Spinal cord (tissue), 10 donors: ENCODE measurements around the gene PARVB. TPM values are rescaled to one million over a fixed set of nuclear protein-coding genes. Genes with fewer than 3 reads are reported as not detected.
A peak's percentile ranks its signal among the peaks of the same experiment; 100 is the strongest.

ENCODE experiments used
- DNase-seq, 6 donors: peaks; one replicate each; pipeline versions ENCODE4 v3.0.0 to v3.0.0-alpha.2; 2013 to 2015; ENCODE audit warnings: low spot score in 6 of 6, low read depth in 4 of 6
- H3K27ac ChIP-seq: one replicate; pipeline ENCODE4 v1.5.1; 2013; ENCODE audit warnings: low read depth, low read length, control low read depth
- H3K27me3 ChIP-seq: one replicate; pipeline ENCODE4 v1.6.1; 2013; ENCODE audit warnings: low read length; ENCODE audit not compliant: control insufficient read depth, insufficient read depth
- H3K36me3 ChIP-seq: one replicate; pipeline ENCODE4 v1.6.1; 2013; ENCODE audit warnings: low read length; ENCODE audit not compliant: control insufficient read depth, insufficient read depth
- H3K4me1 ChIP-seq: one replicate; pipeline ENCODE4 v1.6.1; 2013; ENCODE audit warnings: low read length; ENCODE audit not compliant: control insufficient read depth, insufficient read depth
- H3K4me3 ChIP-seq: one replicate; pipeline ENCODE4 v1.5.1; 2013; ENCODE audit warnings: low read depth, low read length, control low read depth
- H3K9me3 ChIP-seq: one replicate; pipeline ENCODE4 v1.6.1; 2013; ENCODE audit warnings: low read length; ENCODE audit not compliant: control insufficient read depth, insufficient read depth
- WGBS: methylation state at CpG from one replicate; pipeline ENCODE4 v1.1.5; 2013; ENCODE audit warnings: missing lambda C conversion rate; ENCODE audit not compliant: insufficient coverage; 5-methylcytosine and 5-hydroxymethylcytosine counted together
- polyA plus RNA-seq, 2 donors: library from polyadenylated mRNA; unstranded; fragments of 120-200 nt; gene quantifications; one replicate each; pipeline ENCODE4 v1.2.1, GENCODE V29; 2013; ENCODE audit not compliant: insufficient read length in 2 of 2
- total RNA-seq, 2 donors: library from RNA; depleted of rRNA in 1 of 2; stranded (reverse); fragments of 120-200 nt in 1 of 2; fragments of >200 nt in 1 of 2; gene quantifications; one replicate each; pipeline versions ENCODE4 v1.2.3 to v1.2.4, GENCODE V29; 2013 to 2014
- donor health status: healthy.

Gene PARVB
- total and polyA plus RNA-seq, 4 donors: 9.7 to 26.0 (median 18.9) TPM

DNA sequence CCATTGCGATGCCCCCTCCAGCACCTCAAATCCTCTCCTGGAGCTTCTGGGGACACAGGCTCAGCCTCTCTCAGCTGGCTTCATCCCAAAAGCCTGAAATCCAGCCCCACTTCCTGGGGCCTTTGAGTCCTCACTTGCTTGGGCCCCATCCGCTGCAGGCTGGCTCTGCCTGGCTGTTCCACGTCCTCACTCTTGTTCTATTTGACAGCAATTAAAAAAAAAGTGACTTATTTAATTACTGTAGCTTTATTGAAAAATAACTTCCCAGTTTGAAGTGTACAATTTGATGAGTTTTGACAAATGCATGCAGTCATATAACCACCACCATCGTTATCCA, 183.8 kb downstream of the PARVB start:
- no peaks in the 10 kb centered on the region for H3K4me1 ChIP-seq
- H3K27ac ChIP-seq: no peak overlapping the region
- 93% methylated on average over 1 of the region's 4 CpGs for whole genome bisulfite sequencing
- H3K27me3 ChIP-seq: no peaks in the 10 kb centered on the region
- DNase-seq: no peak
- no peaks in the 10 kb centered on the region for H3K9me3 ChIP-seq
- no peak overlapping the region for H3K4me3 ChIP-seq
- H3K36me3 ChIP-seq: peaks cover 3% of the 10 kb centered on the region

DNA sequence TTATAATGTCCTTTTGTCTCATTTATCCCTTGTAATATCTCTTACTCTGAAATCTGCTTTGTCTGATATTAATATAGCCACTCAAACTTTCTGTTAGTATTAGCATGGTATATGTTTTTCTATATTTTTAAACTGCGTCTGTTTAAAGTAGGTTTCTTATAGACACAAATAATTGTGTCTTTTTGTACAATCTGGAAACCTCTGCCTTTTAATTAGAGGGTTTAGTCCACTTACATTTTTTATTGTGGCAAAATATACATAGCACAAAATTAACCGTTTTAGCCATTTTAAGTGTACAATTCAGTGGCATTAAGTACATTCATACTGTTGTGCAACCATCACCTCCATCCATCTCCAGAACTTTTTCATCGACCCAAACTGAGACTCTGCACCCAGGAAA, 185.2 kb downstream of the PARVB start:
- Histone ChIP-seq H3K4me1 (no peaks in the 10 kb centered on the region), H3K4me3 (no peak overlapping the region), H3K27ac (no peak overlapping the region), H3K9me3 (no peaks in the 10 kb centered on the region), H3K36me3 (peaks cover 3% of the 10 kb centered on the region), H3K27me3 (no peaks in the 10 kb centered on the region)
- WGBS: 94% methylated on average over 2 of the region's 3 CpGs
- no peak for DNase-seq

DNA sequence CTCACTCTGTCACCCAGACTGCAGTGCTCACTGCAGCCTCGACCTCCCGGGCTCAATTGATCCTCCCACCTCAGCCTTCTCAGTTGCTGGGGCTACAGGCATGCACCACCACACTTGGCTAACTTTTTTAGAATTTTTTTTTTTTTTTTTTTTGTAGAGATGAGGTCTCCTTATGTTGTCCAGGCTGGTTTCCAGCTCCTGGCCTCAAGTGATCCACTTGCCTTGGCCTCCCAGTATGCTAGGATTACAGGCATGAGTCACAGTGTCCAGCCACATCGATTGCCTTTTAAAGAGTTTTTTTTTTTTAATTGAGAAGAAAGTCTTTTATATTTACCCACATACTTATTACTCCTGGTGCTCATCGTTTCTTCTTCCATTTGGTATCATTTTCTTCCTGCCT, 186.6 kb downstream of the PARVB start:
- WGBS: 95% methylated on average over 2 of the region's 4 CpGs

DNA sequence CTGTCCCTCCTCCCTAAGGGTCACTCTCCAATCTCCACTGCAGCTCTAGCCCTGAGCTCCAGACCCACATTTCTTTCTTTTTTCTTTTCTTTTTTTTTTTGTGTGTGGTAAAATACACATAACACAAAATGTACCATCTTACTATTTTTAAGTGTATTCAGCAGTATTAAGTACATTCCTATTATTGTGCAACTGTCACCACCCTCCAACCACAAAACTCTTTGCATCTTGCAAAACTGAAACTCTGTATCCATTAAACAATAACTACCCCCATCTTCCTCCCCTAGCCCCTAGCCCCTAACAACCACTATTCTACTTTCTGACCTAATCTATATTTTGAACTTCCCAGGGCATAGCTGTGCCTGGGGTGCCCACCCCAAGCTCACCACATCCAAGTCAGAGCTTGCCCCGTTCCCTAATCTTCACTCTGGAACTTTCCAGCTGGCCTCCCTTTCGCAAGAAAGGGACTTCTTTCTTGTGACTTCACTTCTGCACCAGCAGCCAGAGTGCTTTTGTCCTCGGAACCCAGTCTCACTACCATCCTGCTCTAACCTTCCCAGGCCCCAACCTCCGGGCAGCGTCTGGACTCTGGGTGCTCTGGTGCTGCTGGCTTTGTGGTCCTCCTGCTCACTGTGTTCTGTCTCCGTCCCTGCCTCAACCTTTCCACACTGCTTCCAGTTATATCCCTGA, 187.3 kb downstream of the PARVB start:
- no peak for DNase-seq
- Histone ChIP-seq H3K4me1 (no peaks in the 10 kb centered on the region), H3K9me3 (no peaks in the 10 kb centered on the region), H3K27me3 (no peaks in the 10 kb centered on the region), H3K4me3 (no peak overlapping the region), H3K36me3 (no peaks in the 10 kb centered on the region), H3K27ac (no peak overlapping the region)
- 84% methylated on average over 6 of the region's 6 CpGs for WGBS

More for the DNA sequence above, 186.6 kb downstream of the PARVB start:
- no peaks in the 10 kb centered on the region for H3K27me3 ChIP-seq
- H3K27ac ChIP-seq: no peak overlapping the region
- no peaks in the 10 kb centered on the region for H3K9me3 ChIP-seq
- H3K4me1 ChIP-seq: no peaks in the 10 kb centered on the region
- no peak overlapping the region for H3K4me3 ChIP-seq
- no peak for DNase-seq
- H3K36me3 ChIP-seq: peaks cover 2% of the 10 kb centered on the region

DNA sequence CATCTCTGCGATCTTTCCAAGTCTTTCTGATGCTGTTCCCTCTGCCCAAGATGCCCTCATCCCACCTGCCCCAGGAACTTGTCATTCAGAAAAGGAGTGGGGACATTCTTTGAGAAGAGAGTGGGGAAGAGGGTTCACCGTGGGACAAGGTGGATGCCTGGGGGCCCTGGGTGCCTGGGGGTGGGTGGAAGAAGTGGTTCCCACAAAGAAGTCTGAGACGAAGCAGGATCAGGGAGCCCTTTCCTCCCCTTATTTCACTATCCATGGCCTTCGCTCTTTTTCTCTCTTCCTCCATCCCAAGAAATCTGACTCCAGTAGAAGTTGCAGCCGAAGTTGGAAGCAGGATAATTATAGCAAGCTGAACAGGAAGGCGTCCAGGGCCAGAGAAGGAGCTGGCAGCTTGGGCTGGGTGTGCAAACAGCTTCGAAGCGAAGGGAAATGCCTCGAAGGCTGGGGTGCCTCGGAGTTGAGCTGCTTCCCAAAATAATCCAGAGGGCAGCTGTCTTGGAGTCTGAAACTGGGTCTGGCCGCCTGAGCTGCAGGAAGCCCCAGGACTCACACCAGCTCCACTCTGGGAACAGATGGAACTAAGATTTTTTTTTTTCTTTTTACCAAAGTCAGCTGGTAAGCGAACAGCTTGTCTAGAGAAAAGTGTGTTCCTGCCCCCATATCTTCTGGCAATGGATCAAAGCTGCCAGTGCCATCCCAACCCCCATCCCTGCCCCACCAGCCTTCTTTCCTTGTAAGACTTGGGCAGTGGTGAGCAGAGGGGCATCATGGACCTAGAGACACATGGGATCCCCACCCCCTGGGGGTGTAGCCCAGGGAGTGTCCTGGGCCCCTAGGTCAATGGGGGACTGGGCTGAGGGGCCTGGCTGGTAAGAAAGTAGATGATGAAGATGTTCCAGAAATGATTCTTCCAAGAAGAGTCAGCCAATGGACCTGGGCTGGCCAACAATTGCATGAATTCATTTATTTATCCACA, 188.1 kb downstream of the PARVB start:
- Histone ChIP-seq H3K27ac (no peak overlapping the region), H3K9me3 (no peaks in the 10 kb centered on the region), H3K4me3 (no peak overlapping the region), H3K36me3 (no peaks in the 10 kb centered on the region), H3K27me3 (no peaks in the 10 kb centered on the region), H3K4me1 (no peaks in the 10 kb centered on the region)
- 53% methylated on average over 7 of the region's 12 CpGs for WGBS
- DNase-seq: peak in 1 of 6 donors; percentile 93

DNA sequence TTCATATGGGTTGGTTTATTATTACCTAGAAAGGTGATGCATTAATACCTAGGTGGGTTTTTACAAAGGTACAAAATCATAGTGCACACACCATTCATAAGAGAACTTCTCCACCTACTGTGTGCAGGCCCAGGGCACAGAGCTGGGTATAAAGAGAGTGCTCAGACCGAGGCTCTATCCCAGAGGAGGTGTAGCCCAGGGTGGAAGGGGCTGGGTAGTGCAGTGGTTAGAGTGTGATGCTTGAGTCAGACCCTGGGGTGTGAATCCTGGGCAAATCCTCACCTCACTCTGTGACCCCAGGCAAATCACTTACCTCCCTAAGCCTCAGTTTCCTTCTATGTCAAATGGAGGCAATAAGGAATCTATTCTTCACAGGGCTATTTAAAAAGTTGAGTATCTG, 188.8 kb downstream of the PARVB start:
- WGBS: no CpG with 5 or more reads among the region's 1 CpG
- no peaks in the 10 kb centered on the region for H3K9me3 ChIP-seq
- no peak overlapping the region for H3K27ac ChIP-seq
- no peaks in the 10 kb centered on the region for H3K27me3 ChIP-seq
- no peak for DNase-seq
- no peaks in the 10 kb centered on the region for H3K36me3 ChIP-seq
- no peaks in the 10 kb centered on the region for H3K4me1 ChIP-seq
- H3K4me3 ChIP-seq: no peak overlapping the region

DNA sequence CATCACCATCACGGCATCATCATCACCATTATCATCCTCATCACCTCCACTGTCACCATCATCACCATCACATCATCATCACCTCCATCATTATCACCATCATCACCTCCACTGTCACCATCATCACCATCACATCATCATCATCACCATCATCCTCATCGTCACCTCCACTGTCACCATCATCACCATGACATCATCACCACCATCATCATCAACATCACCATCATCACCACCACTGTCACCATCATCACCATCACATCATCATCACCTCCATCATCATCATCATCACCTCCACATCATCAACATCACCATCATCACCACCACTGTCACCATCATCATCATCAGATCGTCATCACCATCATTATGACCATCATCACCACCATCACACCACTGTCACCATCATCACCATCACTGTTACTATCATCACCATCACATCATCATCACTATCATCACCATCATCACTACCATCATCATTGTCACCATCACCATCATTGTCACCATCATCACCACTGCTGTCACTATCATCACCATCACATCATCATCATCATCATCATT, 189.5 kb downstream of the PARVB start:
- Histone ChIP-seq H3K4me1 (no peaks in the 10 kb centered on the region), H3K36me3 (no peaks in the 10 kb centered on the region), H3K9me3 (no peaks in the 10 kb centered on the region), H3K27ac (no peak overlapping the region), H3K4me3 (no peak overlapping the region), H3K27me3 (no peaks in the 10 kb centered on the region)
- 74% methylated on average over 3 of the region's 3 CpGs for WGBS
- DNase-seq: no peak

DNA sequence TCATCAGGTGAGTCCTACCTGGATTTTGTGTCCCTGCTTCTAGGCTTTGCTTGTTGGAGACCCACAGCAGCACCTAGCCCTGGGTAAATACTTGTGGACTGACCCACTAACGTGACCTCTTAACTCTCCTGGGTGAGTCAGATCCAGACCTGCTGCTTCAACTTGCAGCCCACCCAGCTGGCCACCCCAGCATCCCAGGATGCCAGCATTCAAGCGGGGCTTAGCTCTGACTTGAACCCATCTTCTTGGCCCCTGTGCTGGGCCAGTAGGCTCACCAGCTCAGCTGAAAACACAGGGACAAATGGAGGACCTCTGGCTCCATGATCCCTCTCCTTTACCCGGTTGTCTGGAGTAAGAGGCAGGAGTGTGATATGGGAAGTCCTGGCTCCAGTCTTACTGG, 190.1 kb downstream of the PARVB start:
- 90% methylated on average over 2 of the region's 3 CpGs for WGBS
- no peaks in the 10 kb centered on the region for H3K9me3 ChIP-seq
- no peaks in the 10 kb centered on the region for H3K36me3 ChIP-seq
- no peaks in the 10 kb centered on the region for H3K4me1 ChIP-seq
- no peaks in the 10 kb centered on the region for H3K27me3 ChIP-seq
- no peak overlapping the region for H3K27ac ChIP-seq
- no peak overlapping the region for H3K4me3 ChIP-seq
- no peak for DNase-seq

DNA sequence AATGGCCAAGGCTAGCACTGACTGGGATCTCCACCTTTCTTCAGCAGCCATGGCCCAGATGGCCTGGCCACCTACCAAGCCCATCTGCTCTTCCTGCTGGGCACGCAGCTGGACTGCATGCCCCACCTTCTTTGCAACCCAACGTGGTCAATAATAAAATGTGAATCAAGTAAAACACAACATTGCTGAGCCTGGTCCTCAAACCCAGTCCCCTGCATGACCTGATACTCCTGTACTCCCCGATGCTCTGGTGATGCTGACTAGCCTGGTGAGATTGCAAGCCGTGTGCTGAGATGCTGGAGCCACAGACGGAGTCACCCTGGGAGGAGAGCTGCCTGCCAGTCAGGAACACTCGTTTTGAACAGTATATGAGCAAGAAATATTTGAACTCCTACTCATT, 190.7 kb downstream of the PARVB start:
- no peaks in the 10 kb centered on the region for H3K4me1 ChIP-seq

More for the DNA sequence above, 190.7 kb downstream of the PARVB start:
- no peak overlapping the region for H3K27ac ChIP-seq
- H3K4me3 ChIP-seq: no peak overlapping the region
- 87% methylated on average over 3 of the region's 6 CpGs for WGBS
- no peaks in the 10 kb centered on the region for H3K36me3 ChIP-seq
- H3K9me3 ChIP-seq: no peaks in the 10 kb centered on the region
- no peaks in the 10 kb centered on the region for H3K27me3 ChIP-seq
- no peak for DNase-seq
